IPS DF 6.9 (cell line): ENCODE measurements around the gene INSC.

Experiments
- DNase-seq: peaks from one replicate; pipeline ENCODE4 v3.0.0-alpha.2; 2013; ENCODE audit warnings: low read depth, low spot score
- H3K27ac ChIP-seq: one replicate; pipeline ENCODE4 v1.5.1; 2013; ENCODE audit warnings: low read length, control low read depth
- H3K27me3 ChIP-seq: 2 replicates; pipeline ENCODE4 v1.6.1; 2013; ENCODE audit warnings: mild to moderate bottlenecking, low read length; ENCODE audit not compliant: control insufficient read depth, insufficient read depth
- H3K36me3 ChIP-seq: 2 replicates; pipeline ENCODE4 v1.6.1; 2013; ENCODE audit warnings: low read length; ENCODE audit not compliant: control insufficient read depth, insufficient read depth
- H3K4me1 ChIP-seq: 2 replicates; pipeline ENCODE4 v1.6.1; 2013; ENCODE audit warnings: low read length; ENCODE audit not compliant: control insufficient read depth, insufficient read depth
- H3K4me3 ChIP-seq: 2 replicates; pipeline ENCODE4 v1.5.1; 2013; ENCODE audit warnings: mild to moderate bottlenecking, low read length
- H3K9me3 ChIP-seq: 2 replicates; pipeline ENCODE4 v1.6.1; 2013; ENCODE audit warnings: low read length, inconsistent platforms; ENCODE audit not compliant: control insufficient read depth, insufficient read depth
- WGBS: extraction: QIAGEN DNeasy Blood & Tissue Kit; methylation state at CpG from one replicate; pipeline ENCODE4 v1.1.7; 2013; ENCODE audit warnings: mixed read lengths, missing lambda C conversion rate; ENCODE audit not compliant: insufficient read length, insufficient coverage; 5-methylcytosine and 5-hydroxymethylcytosine counted together

The INSC gene

GRCh38 chr11:15213471-15214231 lies 98.9 kb downstream of the INSC start:
- no peaks in the 10 kb centered on the region for H3K27me3 ChIP-seq
- H3K36me3 ChIP-seq, result no peaks in the 10 kb centered on the region
- H3K4me3 ChIP-seq, result no peak overlapping the region
- H3K27ac ChIP-seq, result no peak overlapping the region
- WGBS, result no CpG with 5 or more reads among the region's 3 CpGs
- DNase-seq, result no peak
- H3K4me1 ChIP-seq, result no peaks in the 10 kb centered on the region
- H3K9me3 ChIP-seq, result no peaks in the 10 kb centered on the region

- Histone ChIP-seq H3K27ac (no peak overlapping the region), H3K27me3 (no peaks in the 10 kb centered on the region), H3K4me3 (no peak overlapping the region), H3K4me1 (no peaks in the 10 kb centered on the region), H3K36me3 (no peaks in the 10 kb centered on the region), H3K9me3 (no peaks in the 10 kb centered on the region)
- WGBS, result no CpG with 5 or more reads among the region's 2 CpGs
- no peak for DNase-seq
These were observed 100.3 kb downstream of the INSC start for GRCh38 chr11:15215005-15215404.

- DNase-seq, result no peak
- Histone ChIP-seq H3K9me3 (no peaks in the 10 kb centered on the region), H3K36me3 (no peaks in the 10 kb centered on the region), H3K27ac (no peak overlapping the region), H3K27me3 (no peaks in the 10 kb centered on the region), H3K4me3 (no peak overlapping the region), H3K4me1 (no peaks in the 10 kb centered on the region)
These were observed 102.0 kb downstream of the INSC start for GRCh38 chr11:15216678-15217077.

- no peaks in the 10 kb centered on the region for H3K36me3 ChIP-seq
- no peaks in the 10 kb centered on the region for H3K4me1 ChIP-seq
- no peaks in the 10 kb centered on the region for H3K9me3 ChIP-seq
- H3K27ac ChIP-seq, result no peak overlapping the region
- H3K4me3 ChIP-seq, result no peak overlapping the region
- no peak for DNase-seq
- no CpG with 5 or more reads among the region's 4 CpGs for WGBS
- H3K27me3 ChIP-seq, result no peaks in the 10 kb centered on the region
These were observed 102.7 kb downstream of the INSC start for GRCh38 chr11:15217416-15217815.

GRCh38 chr11:15222777-15223176 lies 108.1 kb downstream of the INSC start:
- Histone ChIP-seq H3K36me3 (no peaks in the 10 kb centered on the region), H3K27me3 (no peaks in the 10 kb centered on the region), H3K9me3 (no peaks in the 10 kb centered on the region), H3K4me3 (no peak overlapping the region), H3K27ac (no peak overlapping the region), H3K4me1 (no peaks in the 10 kb centered on the region)
- no CpG with 5 or more reads among the region's 1 CpG for WGBS
- no peak for DNase-seq

GRCh38 chr11:15223318-15223717 lies 108.6 kb downstream of the INSC start:
- no peak for DNase-seq
- no peaks in the 10 kb centered on the region for H3K36me3 ChIP-seq
- H3K27ac ChIP-seq, result no peak overlapping the region
- H3K27me3 ChIP-seq, result no peaks in the 10 kb centered on the region
- H3K4me3 ChIP-seq, result no peak overlapping the region
- WGBS, result no CpG with 5 or more reads among the region's 1 CpG
- no peaks in the 10 kb centered on the region for H3K9me3 ChIP-seq
- no peaks in the 10 kb centered on the region for H3K4me1 ChIP-seq

GRCh38 chr11:15224466-15224865 lies 109.7 kb downstream of the INSC start:
- DNase-seq, result no peak
- no peak overlapping the region for H3K27ac ChIP-seq
- no peaks in the 10 kb centered on the region for H3K36me3 ChIP-seq
- H3K27me3 ChIP-seq, result no peaks in the 10 kb centered on the region
- H3K4me1 ChIP-seq, result no peaks in the 10 kb centered on the region
- H3K9me3 ChIP-seq, result no peaks in the 10 kb centered on the region
- no CpG with 5 or more reads among the region's 3 CpGs for WGBS
- H3K4me3 ChIP-seq, result no peak overlapping the region

GRCh38 chr11:15227011-15227410 lies 112.3 kb downstream of the INSC start:
- Histone ChIP-seq H3K36me3 (no peaks in the 10 kb centered on the region), H3K27ac (no peak overlapping the region), H3K27me3 (no peaks in the 10 kb centered on the region), H3K4me3 (no peak overlapping the region), H3K4me1 (no peaks in the 10 kb centered on the region), H3K9me3 (no peaks in the 10 kb centered on the region)
- no peak for DNase-seq
- WGBS, result no CpG with 5 or more reads among the region's 1 CpG

GRCh38 chr11:15228331-15228849 lies 113.7 kb downstream of the INSC start:
- H3K36me3 ChIP-seq, result no peaks in the 10 kb centered on the region
- no CpG with 5 or more reads among the region's 8 CpGs for WGBS

GRCh38 chr11:15229069-15229468 lies 114.3 kb downstream of the INSC start:
- no peaks in the 10 kb centered on the region for H3K4me1 ChIP-seq
- no peak overlapping the region for H3K4me3 ChIP-seq
- no CpG with 5 or more reads among the region's 2 CpGs for WGBS
- no peak for DNase-seq
- no peaks in the 10 kb centered on the region for H3K9me3 ChIP-seq
- no peak overlapping the region for H3K27ac ChIP-seq
- H3K27me3 ChIP-seq, result no peaks in the 10 kb centered on the region
- H3K36me3 ChIP-seq, result no peaks in the 10 kb centered on the region

More at GRCh38 chr11:15228331-15228849, 113.7 kb downstream of the INSC start:
- Histone ChIP-seq H3K4me3 (no peak overlapping the region), H3K27me3 (no peaks in the 10 kb centered on the region), H3K27ac (no peak overlapping the region), H3K9me3 (no peaks in the 10 kb centered on the region), H3K4me1 (no peaks in the 10 kb centered on the region)
- DNase-seq, result no peak

- no peaks in the 10 kb centered on the region for H3K36me3 ChIP-seq
- H3K27me3 ChIP-seq, result no peaks in the 10 kb centered on the region
- no peak overlapping the region for H3K4me3 ChIP-seq
- no CpG with 5 or more reads among the region's 4 CpGs for WGBS
- H3K27ac ChIP-seq, result no peak overlapping the region
- H3K4me1 ChIP-seq, result no peaks in the 10 kb centered on the region
- no peak for DNase-seq
- no peaks in the 10 kb centered on the region for H3K9me3 ChIP-seq
These were observed 117.8 kb downstream of the INSC start for GRCh38 chr11:15232496-15232895.
